Nasal cavity respiratory epithelium epithelial cell of viscerocranial mucosa (primary cell): ENCODE data around the gene C4BPA. TPM values are rescaled to one million over a fixed set of nuclear protein-coding genes. Genes with fewer than 3 reads are reported as not detected.

ENCODE experiments used
- total RNA-seq: library from RNA; depleted of rRNA; stranded (reverse); fragments of >200 nt; gene quantifications from 2 replicates; pipeline ENCODE4 v1.2.3, GENCODE V29; 2014

Gene C4BPA
- total RNA-seq = not detected in 2 replicates

GRCh38 chr1:207103892-207104373, at the start of gene C4BPA:
TSS of gene C4BPA (plus strand) at chr1:207104233. CDS start at chr1:207113026, 8,793 bp downstream.

GRCh38 chr1:207088701-207089626, 15.1 kb upstream of the C4BPA start, which contains the start of gene C4BPB:
TSS of gene C4BPB (plus strand) at chr1:207088860. CDS start at chr1:207089532, 672 bp downstream.

Other genes with a start within 250 kb of the C4BPA start
- gene IL20, start 238.6 kb upstream of the C4BPA start, total RNA-seq = 0.43 and 3.8 TPM in 2 replicates
- gene IL24, start 206.8 kb upstream of the C4BPA start, total RNA-seq = 0.50 and 5.8 TPM in 2 replicates
- gene FCMR, start 182.3 kb upstream of the C4BPA start, total RNA-seq = 0.34 and 0.36 TPM in 2 replicates
- 1.7 and 14.5 TPM in 2 replicates for gene PIGR, start 157.8 kb upstream of the C4BPA start, total RNA-seq
- under 0.01 TPM in 1 of 2 replicates, not detected in the other for gene FCAMR, start 133.8 kb upstream of the C4BPA start, total RNA-seq
- 33.2 and 37.3 TPM in 2 replicates for gene C1orf116, start 71.5 kb upstream of the C4BPA start, total RNA-seq
- gene YOD1, start 53.0 kb upstream of the C4BPA start, total RNA-seq = 15.8 and 26.3 TPM in 2 replicates
- gene PFKFB2, start 51.0 kb upstream of the C4BPA start, total RNA-seq = 35.8 and 98.8 TPM in 2 replicates
- gene C4BPB, start 15.4 kb upstream of the C4BPA start, total RNA-seq = not detected in 2 replicates
- 70.8 and 146 TPM in 2 replicates for gene CD55, start 217.4 kb downstream of the C4BPA start, total RNA-seq